GM06990 (cell line): Measurements from ENCODE around the gene UBE2Z.
"Not testable (repeated sequence)": the region's sequence is repeated elsewhere in the genome, so short reads cannot be mapped to it uniquely, and the experiment has no call there.

ENCODE experiments used
- DNase-seq: peaks from one replicate; pipeline ENCODE4 v3.0.0-alpha.2; 2011; ENCODE audit not compliant: insufficient read length; ENCODE audit errors: extremely low read depth
- H3K27me3 ChIP-seq: replicated peaks from 2 replicates; pipeline ENCODE4 v1.6.0; 2011; ENCODE audit warnings: low read length; ENCODE audit not compliant: control insufficient read depth, insufficient read depth
- H3K36me3 ChIP-seq: 2 replicates; pipeline ENCODE4 v1.5.1; 2011; ENCODE audit warnings: low read length; ENCODE audit not compliant: control insufficient read depth, insufficient read depth
- H3K4me3 ChIP-seq: replicated peaks from 2 replicates; pipeline ENCODE4 v1.5.1; 2011; ENCODE audit warnings: low read depth, mild to moderate bottlenecking, control low read depth, low read length
- TF ChIP-seq, protein P1 (sequence below): IDR thresholded peaks from 2 replicates; pipeline ENCODE4 v1.5.1; 2011; ENCODE audit warnings: low read length, control low read depth, mild to moderate bottlenecking, inconsistent platforms; ENCODE audit not compliant: insufficient read depth, poor library complexity, severe bottlenecking

The UBE2Z gene

DNA sequence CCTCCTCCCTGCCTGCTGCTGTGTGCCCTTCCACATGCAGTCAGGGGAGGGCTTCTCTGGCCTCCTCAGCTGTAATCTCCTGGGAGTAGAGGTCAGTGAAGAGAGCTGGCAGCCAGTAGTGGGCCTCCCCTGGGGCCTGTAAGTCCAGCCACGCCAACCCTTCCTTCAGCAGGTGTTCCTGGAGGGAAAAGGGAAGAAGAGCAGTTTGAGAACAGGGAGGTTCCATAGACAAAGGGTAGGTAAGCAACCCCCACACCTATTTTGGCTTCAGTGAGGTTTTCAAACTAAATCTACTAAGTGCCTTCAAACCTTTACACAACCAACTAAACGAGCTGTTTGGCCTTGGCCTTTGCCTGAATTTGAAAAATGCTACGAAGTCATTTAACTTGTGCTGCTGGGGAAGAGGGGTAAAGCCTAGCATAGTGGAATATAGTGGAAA lies 22.2 kb downstream of the UBE2Z start:
- no peak for DNase-seq
- TF ChIP-seq, protein P1, sequence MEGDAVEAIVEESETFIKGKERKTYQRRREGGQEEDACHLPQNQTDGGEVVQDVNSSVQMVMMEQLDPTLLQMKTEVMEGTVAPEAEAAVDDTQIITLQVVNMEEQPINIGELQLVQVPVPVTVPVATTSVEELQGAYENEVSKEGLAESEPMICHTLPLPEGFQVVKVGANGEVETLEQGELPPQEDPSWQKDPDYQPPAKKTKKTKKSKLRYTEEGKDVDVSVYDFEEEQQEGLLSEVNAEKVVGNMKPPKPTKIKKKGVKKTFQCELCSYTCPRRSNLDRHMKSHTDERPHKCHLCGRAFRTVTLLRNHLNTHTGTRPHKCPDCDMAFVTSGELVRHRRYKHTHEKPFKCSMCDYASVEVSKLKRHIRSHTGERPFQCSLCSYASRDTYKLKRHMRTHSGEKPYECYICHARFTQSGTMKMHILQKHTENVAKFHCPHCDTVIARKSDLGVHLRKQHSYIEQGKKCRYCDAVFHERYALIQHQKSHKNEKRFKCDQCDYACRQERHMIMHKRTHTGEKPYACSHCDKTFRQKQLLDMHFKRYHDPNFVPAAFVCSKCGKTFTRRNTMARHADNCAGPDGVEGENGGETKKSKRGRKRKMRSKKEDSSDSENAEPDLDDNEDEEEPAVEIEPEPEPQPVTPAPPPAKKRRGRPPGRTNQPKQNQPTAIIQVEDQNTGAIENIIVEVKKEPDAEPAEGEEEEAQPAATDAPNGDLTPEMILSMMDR = no peak
- no peaks in the 10 kb centered on the region for H3K27me3 ChIP-seq
- no peak overlapping the region for H3K4me3 ChIP-seq
- peaks cover 37% of the 10 kb centered on the region for H3K36me3 ChIP-seq

DNA sequence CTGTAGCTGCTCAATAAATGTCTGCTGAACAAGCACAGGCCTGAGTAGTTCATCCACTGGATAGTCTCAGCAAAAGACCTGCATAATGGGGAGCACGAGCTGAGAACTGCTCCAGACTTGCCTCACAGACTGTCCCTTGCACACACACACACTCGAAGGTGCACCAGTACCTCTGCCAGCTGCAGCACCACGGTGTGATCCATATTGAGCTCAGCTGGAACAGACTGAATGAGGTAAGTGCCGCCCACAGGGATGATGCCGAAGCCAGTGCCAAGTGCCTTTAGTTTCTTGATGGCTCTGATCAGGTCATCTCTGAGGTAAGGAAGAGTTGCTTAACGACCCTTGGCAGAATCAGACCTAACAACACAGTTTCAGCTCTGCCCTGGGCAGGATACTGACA lies 24.8 kb downstream of the UBE2Z start:
- DNase-seq = no peak
- Histone ChIP-seq H3K36me3 (peaks cover 32% of the 10 kb centered on the region), H3K27me3 (no peaks in the 10 kb centered on the region), H3K4me3 (no peak overlapping the region)
- TF ChIP-seq, protein P1 = no peak

- TF ChIP-seq, protein P1 = no peak
- H3K36me3 ChIP-seq = peaks cover 4% of the 10 kb centered on the region
- H3K4me3 ChIP-seq = peak within 1 kb of the TSS; percentile 82
- peak; percentile 92 for DNase-seq
- no peaks in the 10 kb centered on the region for H3K27me3 ChIP-seq
These were observed 36.5 kb downstream of the UBE2Z start, which contains the start of gene SNF8 for GRCh38 chr17:48944515-48945260. TSS of gene SNF8 (minus strand) at chr17:48944842. CDS start at chr17:48944734, 108 bp downstream.

DNA sequence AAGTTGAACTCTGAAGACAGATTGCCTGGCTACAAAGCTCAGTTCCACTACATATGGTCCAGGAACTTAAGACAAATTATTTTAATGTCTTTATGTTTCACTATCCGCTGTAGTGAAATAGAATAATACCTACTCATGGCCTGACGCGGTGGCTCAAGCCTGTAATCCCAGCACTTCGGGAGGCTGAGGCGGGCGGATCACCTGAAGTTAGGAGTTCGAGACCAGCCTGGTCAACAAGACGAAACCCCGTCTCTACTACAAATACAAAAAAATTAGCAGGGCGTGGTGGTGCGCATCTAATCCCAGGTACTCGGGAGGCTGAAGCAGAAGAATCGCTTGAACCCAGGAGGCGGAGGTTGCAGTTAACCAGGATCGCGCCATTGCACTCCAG lies 37.0 kb downstream of the UBE2Z start:
- H3K27me3 ChIP-seq, DNase-seq: not testable (repeated sequence)

DNA sequence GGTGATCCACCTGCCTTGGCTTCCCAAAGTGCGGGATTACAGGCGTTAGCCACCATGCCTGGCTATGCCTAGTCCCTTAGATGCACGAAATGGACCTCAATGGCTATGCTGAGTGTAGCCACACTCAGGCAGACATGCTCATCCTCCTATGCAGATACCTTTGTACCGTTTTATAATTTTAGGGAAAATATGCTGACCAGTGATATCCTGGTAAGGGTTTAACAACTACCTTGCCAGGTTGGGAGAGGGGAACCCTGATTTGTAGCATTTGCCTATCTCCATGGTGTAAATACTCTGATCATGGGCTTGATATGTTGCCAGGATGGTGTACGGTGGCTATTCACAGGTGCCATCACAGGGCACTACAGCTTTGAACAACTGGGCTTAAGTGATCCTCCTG lies 43.4 kb downstream of the UBE2Z start:
- no peaks in the 10 kb centered on the region for H3K27me3 ChIP-seq
- H3K4me3 ChIP-seq = no peak overlapping the region
- TF ChIP-seq, protein P1 = no peak
- no peaks in the 10 kb centered on the region for H3K36me3 ChIP-seq
- DNase-seq = no peak

More for the DNA sequence above, 37.0 kb downstream of the UBE2Z start:
- H3K36me3 ChIP-seq = not testable (repeated sequence)
- H3K4me3 ChIP-seq = peak overlapping the region; percentile 82

DNA sequence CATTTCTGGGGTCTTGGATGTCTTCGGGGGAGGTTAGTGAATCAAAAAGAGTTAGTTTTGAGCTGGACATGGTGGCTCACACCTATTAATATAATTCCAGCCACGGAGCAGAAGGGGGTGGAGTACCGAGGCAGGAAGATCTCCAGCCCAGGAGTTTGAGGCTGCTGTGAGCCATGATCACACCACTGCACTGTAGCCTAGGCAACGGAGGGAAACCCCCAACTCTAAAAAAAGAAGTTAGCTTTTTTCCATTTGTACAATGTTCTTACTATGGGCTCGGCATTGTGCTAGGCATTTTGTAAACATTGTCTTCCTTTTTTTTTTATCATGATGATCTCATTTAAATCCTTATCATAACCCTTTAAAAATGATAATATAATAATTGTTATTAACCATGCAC lies 44.7 kb downstream of the UBE2Z start:
- TF ChIP-seq, protein P1 = no peak
- DNase-seq = no peak
- no peaks in the 10 kb centered on the region for H3K27me3 ChIP-seq
- H3K36me3 ChIP-seq = no peaks in the 10 kb centered on the region
- no peak overlapping the region for H3K4me3 ChIP-seq
